PC-3 (cell line): ENCODE results near the gene TGM5.

Source experiments
- EZH2 ChIP-seq: fragments of 300-600 bp; sonication (generic); IDR thresholded peaks from one replicate; pipeline ENCODE4 v1.6.1; 2017; ENCODE audit warnings: antibody characterized with exemption, mild to moderate bottlenecking, low read length; ENCODE audit not compliant: unreplicated experiment
- EZH2phosphoT487 ChIP-seq: fragments of 300-600 bp; sonication (generic); IDR thresholded peaks from 2 replicates; pipeline ENCODE4 v1.6.1; 2018; ENCODE audit warnings: mild to moderate bottlenecking, antibody characterized with exemption, low read length, borderline replicate concordance
- TF ChIP-seq, protein P1 (sequence below): fragments of 300-600 bp; sonication (generic); conservative IDR thresholded peaks from 2 replicates; pipeline ENCODE4 v1.5.1; 2017; ENCODE audit warnings: antibody characterized with exemption, low read depth, mild to moderate bottlenecking, low read length

DNA sequence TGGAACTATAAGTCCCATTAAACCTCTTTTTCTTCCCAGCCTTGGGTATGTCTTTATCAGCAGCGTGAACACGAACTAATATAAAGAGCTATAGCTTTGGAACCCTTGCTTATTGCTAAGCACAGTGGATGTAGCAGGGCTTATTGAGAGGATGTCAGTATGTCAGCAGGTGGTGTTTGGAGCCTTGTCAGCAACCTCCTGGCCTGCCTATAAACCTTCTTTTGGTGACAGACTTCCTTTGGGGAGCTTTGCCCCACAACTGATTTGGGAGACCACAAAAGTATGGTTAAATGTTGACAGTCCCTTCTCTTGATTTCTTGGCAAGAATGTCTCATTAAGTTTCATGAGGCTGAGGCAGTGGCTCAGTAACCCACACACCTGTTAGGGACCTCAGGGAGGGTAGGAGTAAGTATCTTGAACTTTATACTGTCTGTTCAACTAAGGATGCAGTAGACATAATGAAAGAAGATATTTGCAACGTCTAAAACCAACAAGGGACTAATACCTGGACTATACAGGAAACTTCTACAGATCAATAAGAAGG, 66.7 kb downstream of the TGM5 start:
- TF ChIP-seq, protein P1, sequence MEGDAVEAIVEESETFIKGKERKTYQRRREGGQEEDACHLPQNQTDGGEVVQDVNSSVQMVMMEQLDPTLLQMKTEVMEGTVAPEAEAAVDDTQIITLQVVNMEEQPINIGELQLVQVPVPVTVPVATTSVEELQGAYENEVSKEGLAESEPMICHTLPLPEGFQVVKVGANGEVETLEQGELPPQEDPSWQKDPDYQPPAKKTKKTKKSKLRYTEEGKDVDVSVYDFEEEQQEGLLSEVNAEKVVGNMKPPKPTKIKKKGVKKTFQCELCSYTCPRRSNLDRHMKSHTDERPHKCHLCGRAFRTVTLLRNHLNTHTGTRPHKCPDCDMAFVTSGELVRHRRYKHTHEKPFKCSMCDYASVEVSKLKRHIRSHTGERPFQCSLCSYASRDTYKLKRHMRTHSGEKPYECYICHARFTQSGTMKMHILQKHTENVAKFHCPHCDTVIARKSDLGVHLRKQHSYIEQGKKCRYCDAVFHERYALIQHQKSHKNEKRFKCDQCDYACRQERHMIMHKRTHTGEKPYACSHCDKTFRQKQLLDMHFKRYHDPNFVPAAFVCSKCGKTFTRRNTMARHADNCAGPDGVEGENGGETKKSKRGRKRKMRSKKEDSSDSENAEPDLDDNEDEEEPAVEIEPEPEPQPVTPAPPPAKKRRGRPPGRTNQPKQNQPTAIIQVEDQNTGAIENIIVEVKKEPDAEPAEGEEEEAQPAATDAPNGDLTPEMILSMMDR = no peak
- TF ChIP-seq EZH2phosphoT487 (no peak), EZH2 (no peak)
